H9 (cell line): Measurements from ENCODE around the gene EHHADH. TPM values are rescaled to one million over a fixed set of nuclear protein-coding genes. Genes with fewer than 3 reads are reported as not detected.

Source experiments
- DNase-seq: peaks from one replicate; pipeline ENCODE4 v3.0.0-alpha.2; 2017
- H2AFZ ChIP-seq: one replicate; pipeline ENCODE4 v1.6.1; 2013; ENCODE audit warnings: mild to moderate bottlenecking, low read length, control low read depth, moderate library complexity
- H2AK5ac ChIP-seq: 2 replicates; pipeline ENCODE4 v1.6.1; 2013; ENCODE audit warnings: low read length, control low read depth, mixed read lengths; ENCODE audit not compliant: insufficient read length
- H2BK120ac ChIP-seq: one replicate; pipeline ENCODE4 v1.6.1; 2013; ENCODE audit warnings: low read depth, mild to moderate bottlenecking, low read length, control low read depth, inconsistent platforms; ENCODE audit not compliant: poor library complexity, severe bottlenecking
- H2BK12ac ChIP-seq: 2 replicates; pipeline ENCODE4 v1.6.1; 2013; ENCODE audit warnings: low read length, control low read depth, mixed read lengths, low read depth; ENCODE audit not compliant: insufficient read length
- H2BK15ac ChIP-seq: 2 replicates; pipeline ENCODE4 v1.6.1; 2013; ENCODE audit warnings: low read depth, low read length, control low read depth
- H2BK20ac ChIP-seq: one replicate; pipeline ENCODE4 v1.6.1; 2013; ENCODE audit warnings: low read depth, mild to moderate bottlenecking, low read length, control low read depth, inconsistent platforms; ENCODE audit not compliant: poor library complexity, severe bottlenecking
- H2BK5ac ChIP-seq: 2 replicates; pipeline ENCODE4 v1.6.1; 2013; ENCODE audit warnings: low read length, control low read depth, mixed read lengths; ENCODE audit not compliant: insufficient read length
- H3K14ac ChIP-seq: 2 replicates; pipeline ENCODE4 v1.6.1; 2013; ENCODE audit warnings: low read length, control low read depth; ENCODE audit not compliant: insufficient read depth
- H3K18ac ChIP-seq: 2 replicates; pipeline ENCODE4 v1.6.1; 2013; ENCODE audit warnings: low read depth, mild to moderate bottlenecking, mixed read lengths, low read length, control low read depth; ENCODE audit not compliant: insufficient read length
- H3K23ac ChIP-seq: 2 replicates; pipeline ENCODE4 v1.6.1; 2013; ENCODE audit warnings: low read length, control low read depth, mixed read lengths, low read depth; ENCODE audit not compliant: insufficient read length
- H3K23me2 ChIP-seq: 2 replicates; pipeline ENCODE4 v1.6.1; 2013; ENCODE audit warnings: low read depth, mild to moderate bottlenecking, mixed read lengths, low read length, control low read depth; ENCODE audit not compliant: insufficient read length, poor library complexity, severe bottlenecking
- H3K27ac ChIP-seq: 2 replicates; pipeline ENCODE4 v1.5.1; 2013; ENCODE audit warnings: low read length, control low read depth, mixed read lengths, low read depth; ENCODE audit not compliant: insufficient read length
- H3K27me3 ChIP-seq: 2 replicates; pipeline ENCODE4 v1.6.1; 2013; ENCODE audit warnings: low read length, control low read depth, inconsistent platforms; ENCODE audit not compliant: insufficient read depth
- H3K4ac ChIP-seq: 2 replicates; pipeline ENCODE4 v1.6.1; 2013; ENCODE audit warnings: low read depth, mild to moderate bottlenecking, control low read depth, inconsistent platforms, low read length, moderate library complexity
- H3K4me1 ChIP-seq: 2 replicates; pipeline ENCODE4 v1.6.1; 2013; ENCODE audit warnings: low read length, control low read depth, inconsistent platforms; ENCODE audit not compliant: insufficient read depth
- H3K4me2 ChIP-seq: 2 replicates; pipeline ENCODE4 v1.6.1; 2013; ENCODE audit warnings: low read length, control low read depth, mixed read lengths; ENCODE audit not compliant: insufficient read length, insufficient read depth
- H3K56ac ChIP-seq: 2 replicates; pipeline ENCODE4 v1.6.1; 2013; ENCODE audit warnings: low read depth, mild to moderate bottlenecking, mixed read lengths, low read length, control low read depth; ENCODE audit not compliant: insufficient read length
- H3K79me1 ChIP-seq: 2 replicates; pipeline ENCODE4 v1.6.1; 2013; ENCODE audit warnings: low read depth, mild to moderate bottlenecking, moderate library complexity, low read length, control low read depth, inconsistent platforms; ENCODE audit not compliant: insufficient read depth, poor library complexity, severe bottlenecking
- H3K79me2 ChIP-seq: 2 replicates; pipeline ENCODE4 v1.6.1; 2013; ENCODE audit warnings: low read length, control low read depth, inconsistent platforms; ENCODE audit not compliant: insufficient read depth
- H3K9ac ChIP-seq: 2 replicates; pipeline ENCODE4 v1.6.1; 2013; ENCODE audit warnings: low read length, control low read depth, mixed read lengths; ENCODE audit not compliant: insufficient read length; ENCODE audit errors: extremely low read depth
- H3K9me3 ChIP-seq: one replicate; pipeline ENCODE4 v1.6.1; 2013; ENCODE audit warnings: low read depth, low read length, inconsistent platforms; ENCODE audit not compliant: control insufficient read depth
- H3T11ph ChIP-seq: one replicate; pipeline ENCODE4 v1.6.1; 2013; ENCODE audit warnings: mild to moderate bottlenecking, low read length, control low read depth, inconsistent platforms
- H4K20me1 ChIP-seq: one replicate; pipeline ENCODE4 v1.6.1; 2013; ENCODE audit not compliant: control insufficient read depth, insufficient read length, insufficient read depth
- H4K5ac ChIP-seq: 2 replicates; pipeline ENCODE4 v1.6.1; 2013; ENCODE audit warnings: low read depth, mild to moderate bottlenecking, mixed read lengths, low read length, control low read depth; ENCODE audit not compliant: insufficient read length
- H4K8ac ChIP-seq: replicated peaks from 2 replicates; pipeline ENCODE4 v1.6.1; 2013; ENCODE audit warnings: low read length, control low read depth, mixed read lengths, low read depth; ENCODE audit not compliant: insufficient read length
- H4K91ac ChIP-seq: 2 replicates; pipeline ENCODE4 v1.6.1; 2013; ENCODE audit warnings: low read depth, mild to moderate bottlenecking, moderate library complexity, mixed read lengths, low read length, control low read depth; ENCODE audit not compliant: insufficient read length
- H3K27ac Mint-ChIP-seq, 3 experiments: 2 replicates in 2 of 3; 3 replicates in 1 of 3; pipeline ENCODE4 v1.8.0; 2020 to 2021; ENCODE audit warnings: mixed read lengths in 3 of 3, mild to moderate bottlenecking in 1 of 3, moderate library complexity in 1 of 3
- H3K27me3 Mint-ChIP-seq: 2 replicates; pipeline ENCODE4 v1.8.0; 2021; ENCODE audit warnings: low read depth, mild to moderate bottlenecking, moderate library complexity, mixed read lengths
- H3K36me3 Mint-ChIP-seq, 3 experiments: 2 replicates in 2 of 3; 3 replicates in 1 of 3; pipeline ENCODE4 v1.8.0; 2020 to 2021; ENCODE audit warnings: low read depth in 3 of 3, mixed read lengths in 3 of 3; ENCODE audit not compliant: insufficient read depth in 1 of 3
- H3K4me1 Mint-ChIP-seq, 2 experiments: 2 replicates each; pipeline ENCODE4 v1.8.0; 2020; ENCODE audit warnings: mixed read lengths in 2 of 2
- H3K4me3 Mint-ChIP-seq, 2 experiments: 2 replicates in 1 of 2; 3 replicates in 1 of 2; pipeline ENCODE4 v1.8.0; 2020 to 2021; ENCODE audit warnings: mild to moderate bottlenecking in 2 of 2, mixed read lengths in 2 of 2, moderate library complexity in 1 of 2
- H3K9me3 Mint-ChIP-seq, 2 experiments: 2 replicates in 1 of 2; 3 replicates in 1 of 2; pipeline ENCODE4 v1.8.0; 2020; ENCODE audit warnings: mild to moderate bottlenecking in 2 of 2, mixed read lengths in 2 of 2, moderate library complexity in 1 of 2
- CTCF ChIP-seq: fragments of 200-600 bp; sonication (generic); conservative IDR thresholded peaks from 3 replicates; pipeline ENCODE4 v1.8.0; 2021; ENCODE audit warnings: antibody characterized with exemption, mild to moderate bottlenecking
- WGBS: extraction: QIAGEN DNeasy Blood & Tissue Kit; methylation state at CpG from one replicate; pipeline ENCODE4 v1.1.7; 2013; ENCODE audit warnings: missing lambda C conversion rate, low lambda C conversion rate, mixed read lengths; ENCODE audit not compliant: insufficient read length; ENCODE audit errors: extremely low coverage; 5-methylcytosine and 5-hydroxymethylcytosine counted together
- total RNA-seq: library from RNA; stranded (reverse); gene quantifications from 2 replicates; pipeline ENCODE4 v1.2.1, GENCODE V29; 2021

EHHADH gene
- total RNA-seq, 1 experiment from 2014 or later: 2.1 TPM

GRCh38 chr3:185272033-185272432 is 18.2 kb upstream of the EHHADH start:
- Mint-ChIP-seq H3K9me3 (peaks cover 0 to 4% of the 10 kb centered on the region in 2 experiments; a peak in 1 of 5 replicates), H3K36me3 (no peaks in the 10 kb centered on the region; a peak in 1 of 7 replicates), H3K27ac (no peak overlapping the region), H3K4me1 (peaks cover 4% of the 10 kb centered on the region in 2 experiments; a peak in 3 of 4 replicates), H3K4me3 (no peak overlapping the region), H3K27me3 (peaks cover 45% of the 10 kb centered on the region)
- no peak overlapping the region for H3K56ac ChIP-seq
- H3K79me1 ChIP-seq: no peaks in the 10 kb centered on the region
- H3K9me3 ChIP-seq: no peaks in the 10 kb centered on the region
- H2BK20ac ChIP-seq: no peak overlapping the region
- no peak overlapping the region for H3K4ac ChIP-seq
- no peak for TF ChIP-seq CTCF
- H2BK5ac ChIP-seq: no peak overlapping the region
- no peak overlapping the region for H3K14ac ChIP-seq
- no peak overlapping the region for H3K18ac ChIP-seq
- H4K20me1 ChIP-seq: no peaks in the 10 kb centered on the region
- no peak overlapping the region for H2AK5ac ChIP-seq
- no peak overlapping the region for H3K9ac ChIP-seq
- DNase-seq: no peak
- no peak overlapping the region for H3K27ac ChIP-seq
- H3K4me2 ChIP-seq: no peak overlapping the region
- H4K5ac ChIP-seq: no peak overlapping the region
- no peak overlapping the region for H2BK120ac ChIP-seq
- H3K23ac ChIP-seq: no peak overlapping the region
- no peaks in the 10 kb centered on the region for H3K23me2 ChIP-seq
- no peak overlapping the region for H4K8ac ChIP-seq
- H2AFZ ChIP-seq: no peak overlapping the region
- no peak overlapping the region for H2BK15ac ChIP-seq
- no peaks in the 10 kb centered on the region for H3K4me1 ChIP-seq
- H2BK12ac ChIP-seq: no peak overlapping the region
- no CpG with 5 or more reads among the region's 1 CpG for WGBS
- H4K91ac ChIP-seq: no peak overlapping the region
- no peaks in the 10 kb centered on the region for H3K79me2 ChIP-seq
- no peak overlapping the region for H3T11ph ChIP-seq
- H3K27me3 ChIP-seq: no peaks in the 10 kb centered on the region
